ENCODE results near the gene LRBA. TPM values are rescaled to one million over a fixed set of nuclear protein-coding genes. Genes with fewer than 3 reads are reported as not detected.

The LRBA gene
- total RNA-seq, 3 donors from 2014 or later (not counting 1 experiment from before 2014, with no cell fraction given): 72.1 to 87.6 (median 83.1) TPM

- Histone ChIP-seq H3K4me1 (ENCODE audit: control insufficient read depth, insufficient read depth, low read length) (no peaks in the 10 kb centered on the region), H3K27ac (ENCODE audit: low read length) (no peak overlapping the region), H3K27me3 (ENCODE audit: control insufficient read depth, insufficient read depth, low read length) (no peaks in the 10 kb centered on the region), H3K9me3 (ENCODE audit: control insufficient read depth, insufficient read depth, low read length) (peaks cover 2% of the 10 kb centered on the region), H3K4me3 (ENCODE audit: low read length) (no peak overlapping the region), H3K36me3 (ENCODE audit: control insufficient read depth, insufficient read depth, low read length) (peaks cover 19% of the 10 kb centered on the region)
- Mint-ChIP-seq H3K4me3 (no peak overlapping the region), H3K27ac (no peak overlapping the region), H3K4me1 (no peaks in the 10 kb centered on the region), H3K27me3 (ENCODE audit: low read depth in 2 of 2) (no peaks in the 10 kb centered on the region), H3K9me3 (no peaks in the 10 kb centered on the region), H3K36me3 (peaks cover 8% of the 10 kb centered on the region)
- ATAC-seq: no peak
- DNase-seq: no peak
- intact Hi-C loops (cut with micrococcal nuclease): no loop called here
- WGBS (ENCODE audit: insufficient coverage): no CpG with 5 or more reads among the region's 1 CpG
- TF ChIP-seq, protein P1, sequence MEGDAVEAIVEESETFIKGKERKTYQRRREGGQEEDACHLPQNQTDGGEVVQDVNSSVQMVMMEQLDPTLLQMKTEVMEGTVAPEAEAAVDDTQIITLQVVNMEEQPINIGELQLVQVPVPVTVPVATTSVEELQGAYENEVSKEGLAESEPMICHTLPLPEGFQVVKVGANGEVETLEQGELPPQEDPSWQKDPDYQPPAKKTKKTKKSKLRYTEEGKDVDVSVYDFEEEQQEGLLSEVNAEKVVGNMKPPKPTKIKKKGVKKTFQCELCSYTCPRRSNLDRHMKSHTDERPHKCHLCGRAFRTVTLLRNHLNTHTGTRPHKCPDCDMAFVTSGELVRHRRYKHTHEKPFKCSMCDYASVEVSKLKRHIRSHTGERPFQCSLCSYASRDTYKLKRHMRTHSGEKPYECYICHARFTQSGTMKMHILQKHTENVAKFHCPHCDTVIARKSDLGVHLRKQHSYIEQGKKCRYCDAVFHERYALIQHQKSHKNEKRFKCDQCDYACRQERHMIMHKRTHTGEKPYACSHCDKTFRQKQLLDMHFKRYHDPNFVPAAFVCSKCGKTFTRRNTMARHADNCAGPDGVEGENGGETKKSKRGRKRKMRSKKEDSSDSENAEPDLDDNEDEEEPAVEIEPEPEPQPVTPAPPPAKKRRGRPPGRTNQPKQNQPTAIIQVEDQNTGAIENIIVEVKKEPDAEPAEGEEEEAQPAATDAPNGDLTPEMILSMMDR (IDR thresholded peaks at IDR 0.05): no peak
Observed at GRCh38 chr4:150588316-150588715, 426.8 kb downstream of the LRBA start.

DNA sequence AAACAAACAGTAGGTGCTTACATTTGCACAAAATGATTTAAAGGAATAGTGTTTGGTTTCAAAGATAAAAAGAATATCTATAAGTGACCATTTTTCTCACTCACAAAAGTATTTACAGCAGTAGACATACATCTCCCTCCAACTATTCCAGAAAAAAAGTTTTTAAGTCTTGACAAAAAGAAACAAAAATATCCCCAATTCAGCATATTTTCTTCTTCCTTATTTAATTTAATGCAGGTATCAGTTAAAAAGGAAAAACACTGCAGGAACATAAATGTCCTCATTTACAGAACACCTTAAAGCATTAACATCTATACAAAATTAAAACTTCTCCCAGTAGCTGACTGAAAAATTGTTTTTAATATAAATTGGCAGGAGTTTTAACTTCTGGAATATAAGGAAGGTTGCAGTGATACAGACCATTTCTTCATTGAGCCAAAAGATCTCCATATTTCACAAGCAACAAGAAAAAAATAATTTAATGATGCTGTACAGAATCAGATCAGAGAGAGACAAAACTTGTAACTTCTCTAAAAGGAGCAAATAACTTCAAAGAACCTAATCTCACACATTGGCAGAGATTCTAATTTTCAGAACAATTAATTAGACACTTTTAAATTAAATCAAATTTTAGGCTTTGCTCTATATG is 428.8 kb downstream of the LRBA start:
- no peaks in the 10 kb centered on the region for H3K4me1 Mint-ChIP-seq

GRCh38 chr4:150585611-150586010 is 429.5 kb downstream of the LRBA start:
- no peaks in the 10 kb centered on the region for H3K9me3 Mint-ChIP-seq
- no CpG with 5 or more reads among the region's 1 CpG for WGBS (ENCODE audit: insufficient coverage)
- Histone ChIP-seq H3K9me3 (ENCODE audit: control insufficient read depth, insufficient read depth, low read length) (peaks cover 4% of the 10 kb centered on the region), H3K36me3 (ENCODE audit: control insufficient read depth, insufficient read depth, low read length) (peaks cover 25% of the 10 kb centered on the region), H3K27ac (ENCODE audit: low read length) (no peak overlapping the region), H3K4me1 (ENCODE audit: control insufficient read depth, insufficient read depth, low read length) (no peaks in the 10 kb centered on the region), H3K4me3 (ENCODE audit: low read length) (no peak overlapping the region), H3K27me3 (ENCODE audit: control insufficient read depth, insufficient read depth, low read length) (no peaks in the 10 kb centered on the region)
- intact Hi-C loops (cut with micrococcal nuclease): no loop called here
- H3K36me3 Mint-ChIP-seq: peaks cover 8% of the 10 kb centered on the region
- no peaks in the 10 kb centered on the region for H3K27me3 Mint-ChIP-seq (ENCODE audit: low read depth in 2 of 2)
- no peaks in the 10 kb centered on the region for H3K4me1 Mint-ChIP-seq
- ATAC-seq (no peak), DNase-seq (no peak)
- TF ChIP-seq, protein P1 (IDR thresholded peaks at IDR 0.05): no peak
- H3K27ac Mint-ChIP-seq: peak overlapping the region in 1 of 2 donors; percentile 74
- no peak overlapping the region for H3K4me3 Mint-ChIP-seq

More for the DNA sequence above, 428.8 kb downstream of the LRBA start:
- Histone ChIP-seq H3K9me3 (ENCODE audit: control insufficient read depth, insufficient read depth, low read length) (peaks cover 4% of the 10 kb centered on the region), H3K36me3 (ENCODE audit: control insufficient read depth, insufficient read depth, low read length) (peaks cover 28% of the 10 kb centered on the region), H3K27ac (ENCODE audit: low read length) (no peak overlapping the region), H3K27me3 (ENCODE audit: control insufficient read depth, insufficient read depth, low read length) (no peaks in the 10 kb centered on the region), H3K4me1 (ENCODE audit: control insufficient read depth, insufficient read depth, low read length) (no peaks in the 10 kb centered on the region), H3K4me3 (ENCODE audit: low read length) (no peak overlapping the region)
- Mint-ChIP-seq H3K4me3 (no peak overlapping the region), H3K9me3 (no peaks in the 10 kb centered on the region), H3K27me3 (ENCODE audit: low read depth in 2 of 2) (no peaks in the 10 kb centered on the region), H3K27ac (peak overlapping the region in 1 of 2 donors; percentile 74), H3K36me3 (peaks cover 8% of the 10 kb centered on the region)
- intact Hi-C loops (cut with micrococcal nuclease): no loop called here
- ATAC-seq (no peak), DNase-seq (no peak)
- TF ChIP-seq, protein P1 (IDR thresholded peaks at IDR 0.05): no peak

Data from natural killer cell (primary cell).